Measurements from ENCODE around the gene ETF1.
A peak's percentile ranks its signal among the peaks of the same experiment; 100 is the strongest.

Gene ETF1

GRCh38 chr5:138569782-138570181 lies 26.7 kb upstream of the ETF1 start:
- H3K27ac Mint-ChIP-seq = peak overlapping the region in 1 of 2 donors; percentile 92
- H3K4me1 Mint-ChIP-seq = peaks cover 91% of the 10 kb centered on the region
- no peak for DNase-seq
- peak overlapping the region; percentile 41 to 51 for H3K4me3 Mint-ChIP-seq
- peak; percentile 53 for ATAC-seq
- H3K9me3 Mint-ChIP-seq = no peaks in the 10 kb centered on the region
- H3K27me3 Mint-ChIP-seq = no peaks in the 10 kb centered on the region

DNA sequence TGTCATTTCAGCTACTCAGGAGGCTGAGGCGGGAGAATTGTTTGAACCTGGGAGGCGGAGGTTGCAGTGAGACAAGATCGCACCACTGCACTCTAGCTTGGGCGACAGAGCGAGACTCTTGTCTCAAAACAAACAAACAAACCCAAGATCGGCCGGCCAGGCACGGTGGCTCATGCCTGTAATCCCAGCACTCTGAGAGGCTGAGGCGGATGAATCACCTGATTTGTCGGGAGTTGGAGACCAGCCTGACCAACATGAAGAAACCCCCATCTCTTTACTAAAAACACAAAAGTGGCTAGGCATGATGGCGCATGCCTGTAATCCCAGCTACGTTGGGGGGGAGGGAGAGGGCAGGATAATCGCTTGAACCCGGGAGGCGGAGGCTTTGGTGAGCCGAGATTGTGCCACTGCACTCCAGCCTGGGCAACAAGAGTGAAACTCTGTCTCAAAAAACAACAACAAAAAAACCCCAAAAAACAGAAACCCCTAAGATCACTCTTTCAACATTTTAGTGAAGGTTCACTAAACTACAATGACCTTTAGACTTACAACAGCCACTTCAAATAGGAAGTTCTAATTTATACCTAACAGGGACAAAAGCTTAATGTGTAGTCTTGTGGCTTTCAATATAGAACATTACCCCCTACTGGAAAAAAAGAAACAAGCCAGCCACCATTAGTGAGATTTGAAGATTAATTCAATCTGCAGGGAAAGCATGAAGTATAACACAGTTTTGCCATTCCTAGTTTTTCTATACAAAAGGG lies 25.2 kb upstream of the ETF1 start:
- DNase-seq = no peak
- ATAC-seq = no peak
- peak overlapping the region in 1 of 2 donors; percentile 82 for H3K27ac Mint-ChIP-seq
- no peaks in the 10 kb centered on the region for H3K27me3 Mint-ChIP-seq
- peak overlapping the region in 1 of 2 donors; percentile 9 for H3K4me3 Mint-ChIP-seq
- H3K9me3 Mint-ChIP-seq = no peaks in the 10 kb centered on the region
- H3K4me1 Mint-ChIP-seq = peaks cover 95% of the 10 kb centered on the region

DNA sequence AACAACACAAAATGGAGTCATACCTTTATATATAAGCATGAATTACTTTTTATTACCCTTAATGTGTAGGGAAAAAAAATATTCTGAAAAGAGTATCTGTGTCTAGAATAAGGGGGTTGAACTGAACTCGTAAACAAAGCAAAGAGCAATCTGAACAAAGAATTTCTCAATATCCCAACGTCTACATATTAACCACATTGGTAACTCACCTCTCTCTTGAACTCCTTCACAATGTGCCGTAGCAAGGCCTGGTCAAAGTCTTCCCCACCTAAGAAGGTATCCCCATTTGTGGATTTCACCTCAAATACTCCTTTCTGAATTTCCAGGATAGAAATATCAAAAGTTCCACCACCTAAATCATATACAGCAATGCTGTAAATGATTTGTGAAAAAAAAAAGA lies 23.8 kb upstream of the ETF1 start:
- Mint-ChIP-seq H3K9me3 (no peaks in the 10 kb centered on the region), H3K4me3 (no peak overlapping the region), H3K27ac (no peak overlapping the region), H3K4me1 (peaks cover 82% of the 10 kb centered on the region), H3K27me3 (no peaks in the 10 kb centered on the region)
- no peak for ATAC-seq
- DNase-seq = no peak

DNA sequence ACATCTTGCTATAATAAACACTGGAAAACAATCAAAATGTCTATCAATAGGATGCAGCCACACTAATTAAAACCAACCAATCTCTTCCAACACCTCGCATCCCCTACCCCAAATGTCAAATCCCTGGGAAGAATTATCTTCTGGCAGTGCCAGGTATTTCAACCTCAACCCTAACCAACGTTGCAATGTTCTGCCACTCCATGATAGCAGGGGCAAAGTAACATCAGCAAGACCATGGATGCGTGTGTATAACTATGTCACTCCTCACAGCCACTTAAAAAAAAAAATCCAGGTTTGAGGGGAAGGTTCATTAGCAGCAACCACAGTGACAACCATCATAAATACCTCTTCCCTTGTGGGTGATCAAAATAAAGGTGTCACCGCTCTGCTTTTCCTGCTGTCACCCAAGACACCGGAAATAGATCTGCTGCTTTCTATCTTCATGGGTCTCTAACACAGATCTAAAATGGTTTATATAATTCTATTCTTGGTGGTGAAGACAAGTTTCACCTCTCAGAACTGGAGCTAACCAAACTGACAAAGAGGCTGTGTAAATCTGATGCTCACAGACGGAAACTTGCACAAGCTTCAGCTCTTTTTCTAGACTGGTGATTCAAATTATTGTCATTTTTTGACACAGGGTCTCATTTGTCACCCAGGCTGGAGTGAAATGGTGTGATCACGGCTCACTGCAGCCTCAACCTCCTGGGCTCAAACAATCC lies 22.2 kb upstream of the ETF1 start:
- ATAC-seq (peak; percentile 80), DNase-seq (no peak)
- Mint-ChIP-seq H3K27me3 (no peaks in the 10 kb centered on the region), H3K4me1 (peaks cover 75% of the 10 kb centered on the region), H3K4me3 (no peak overlapping the region), H3K27ac (peak overlapping the region; percentile 44 to 65), H3K9me3 (no peaks in the 10 kb centered on the region)

- H3K4me3 Mint-ChIP-seq = no peak overlapping the region
- DNase-seq = no peak
- H3K27me3 Mint-ChIP-seq = no peaks in the 10 kb centered on the region
- no peak overlapping the region for H3K27ac Mint-ChIP-seq
- H3K9me3 Mint-ChIP-seq = no peaks in the 10 kb centered on the region
- ATAC-seq = no peak
- H3K4me1 Mint-ChIP-seq = peaks cover 70% of the 10 kb centered on the region
These were observed 21.2 kb upstream of the ETF1 start for GRCh38 chr5:138564242-138564641.

- ATAC-seq (no peak), DNase-seq (no peak)
- peaks cover 65% of the 10 kb centered on the region for H3K4me1 Mint-ChIP-seq
- peak overlapping the region in 1 of 2 donors; percentile 8 for H3K4me3 Mint-ChIP-seq
- H3K27ac Mint-ChIP-seq = peak overlapping the region in 1 of 2 donors; percentile 92
- H3K9me3 Mint-ChIP-seq = no peaks in the 10 kb centered on the region
- no peaks in the 10 kb centered on the region for H3K27me3 Mint-ChIP-seq
These were observed 20.5 kb upstream of the ETF1 start for GRCh38 chr5:138563340-138564118.

GRCh38 chr5:138560971-138561370 lies 17.9 kb upstream of the ETF1 start:
- ATAC-seq = no peak
- no peak overlapping the region for H3K27ac Mint-ChIP-seq

DNA sequence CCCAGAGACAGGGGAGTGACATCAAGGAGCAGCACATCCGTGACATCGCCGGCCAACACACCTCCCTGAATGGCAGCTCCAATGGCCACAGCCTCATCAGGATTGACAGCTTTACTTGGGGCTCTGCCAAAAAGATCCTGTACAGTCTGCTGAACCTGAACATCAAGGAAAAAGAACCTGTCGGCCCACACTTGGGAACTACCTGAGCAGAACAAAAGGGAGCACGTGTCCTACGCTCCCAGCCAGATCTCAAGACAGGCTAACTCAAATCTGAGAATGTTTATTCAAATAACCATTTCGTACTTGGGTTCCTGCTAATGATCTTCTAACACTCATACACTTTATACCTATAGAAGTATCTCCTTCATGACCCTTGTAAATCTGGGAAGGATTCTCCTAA lies 16.9 kb upstream of the ETF1 start:
- Mint-ChIP-seq H3K4me3 (no peak overlapping the region), H3K27ac (peak overlapping the region in 1 of 2 donors; percentile 79), H3K9me3 (no peaks in the 10 kb centered on the region), H3K27me3 (no peaks in the 10 kb centered on the region), H3K4me1 (peaks cover 30% of the 10 kb centered on the region)
- ATAC-seq (no peak), DNase-seq (no peak)

More at GRCh38 chr5:138560971-138561370, 17.9 kb upstream of the ETF1 start:
- H3K4me3 Mint-ChIP-seq = no peak overlapping the region
- DNase-seq = no peak
- H3K9me3 Mint-ChIP-seq = no peaks in the 10 kb centered on the region
- H3K27me3 Mint-ChIP-seq = no peaks in the 10 kb centered on the region
- H3K4me1 Mint-ChIP-seq = peaks cover 40% of the 10 kb centered on the region

DNA sequence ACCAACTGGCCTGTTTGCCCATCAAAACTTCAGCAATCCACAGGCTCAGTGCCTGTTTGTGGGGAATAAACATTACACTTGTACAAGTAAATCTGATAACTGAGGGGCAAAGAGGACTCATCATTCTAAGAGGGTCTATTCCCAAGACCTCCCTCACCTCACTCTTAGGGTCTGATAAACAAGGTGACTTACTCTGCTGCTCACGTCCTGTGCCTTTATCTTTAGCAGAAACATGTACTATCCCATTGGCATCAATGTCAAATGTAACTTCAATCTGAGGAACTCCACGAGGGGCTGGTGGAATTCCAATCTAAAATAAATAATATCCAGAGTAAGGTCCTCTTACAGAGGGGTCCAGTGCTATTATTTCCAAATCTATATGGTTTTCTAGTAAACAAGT lies 14.6 kb upstream of the ETF1 start:
- ATAC-seq = no peak
- Mint-ChIP-seq H3K4me1 (peaks cover 13% of the 10 kb centered on the region), H3K4me3 (no peak overlapping the region), H3K27ac (no peak overlapping the region), H3K9me3 (no peaks in the 10 kb centered on the region), H3K27me3 (no peaks in the 10 kb centered on the region)
- no peak for DNase-seq

DNA sequence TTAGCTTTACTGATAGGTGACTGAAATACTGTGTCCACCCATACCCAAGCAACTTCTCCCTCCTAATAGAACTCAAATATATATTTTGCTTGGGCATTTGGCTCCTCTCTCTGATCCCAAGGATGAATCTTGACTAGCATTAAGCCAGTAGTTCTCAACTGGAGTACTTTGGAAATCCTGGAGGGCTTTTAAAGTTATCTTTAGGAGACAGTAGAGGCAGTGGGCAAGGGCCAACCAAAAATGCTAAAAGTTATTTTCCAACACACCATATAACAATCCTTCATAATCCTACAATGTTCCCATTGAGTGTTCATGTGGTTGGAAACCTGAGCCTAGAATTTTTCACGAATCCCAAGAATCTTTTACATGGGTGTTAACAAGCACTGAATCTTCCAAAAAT lies 11.1 kb upstream of the ETF1 start:
- H3K4me3 Mint-ChIP-seq = no peak overlapping the region
- no peak overlapping the region for H3K27ac Mint-ChIP-seq

DNA sequence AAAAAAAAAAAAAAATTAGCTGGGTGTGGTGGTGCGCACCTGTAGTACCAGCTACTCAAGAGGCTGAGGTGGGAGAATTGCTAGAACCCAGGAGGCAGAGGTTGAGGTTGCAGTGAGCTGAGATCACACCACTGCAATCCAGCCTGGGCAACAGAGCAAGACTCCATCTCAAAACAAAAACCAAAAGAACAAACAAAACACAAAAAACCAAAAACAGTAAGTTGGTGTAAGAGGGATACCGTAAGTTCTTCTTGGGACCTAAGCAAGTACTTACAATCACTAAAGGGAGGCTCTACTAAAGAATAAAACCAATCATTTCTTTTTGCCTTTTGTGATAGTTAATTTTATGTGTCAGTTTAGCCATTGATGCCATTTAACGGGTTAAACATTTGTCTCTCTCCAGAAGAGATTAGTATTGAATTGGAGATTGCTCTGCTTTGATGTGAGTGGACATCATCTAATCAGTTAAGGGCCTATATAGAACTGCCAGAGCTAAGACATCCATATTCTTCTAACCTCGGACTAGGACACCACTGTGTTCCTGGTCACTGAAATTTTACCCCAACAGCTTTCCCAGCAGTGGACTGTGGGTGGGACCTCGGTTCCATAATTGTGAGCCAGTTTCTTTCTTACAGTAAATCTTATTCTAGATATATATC lies 10.5 kb upstream of the ETF1 start:
- H3K4me1 Mint-ChIP-seq = peaks cover 9% of the 10 kb centered on the region
- no peak overlapping the region for H3K4me3 Mint-ChIP-seq
- H3K9me3 Mint-ChIP-seq = no peaks in the 10 kb centered on the region
- no peaks in the 10 kb centered on the region for H3K27me3 Mint-ChIP-seq
- no peak for DNase-seq
- H3K27ac Mint-ChIP-seq = no peak overlapping the region
- ATAC-seq = no peak

More for the DNA sequence above, 11.1 kb upstream of the ETF1 start:
- ATAC-seq (no peak), DNase-seq (no peak)
- Mint-ChIP-seq H3K27me3 (no peaks in the 10 kb centered on the region), H3K9me3 (no peaks in the 10 kb centered on the region), H3K4me1 (peaks cover 8% of the 10 kb centered on the region)

- Mint-ChIP-seq H3K9me3 (no peaks in the 10 kb centered on the region), H3K27me3 (no peaks in the 10 kb centered on the region), H3K27ac (no peak overlapping the region), H3K4me1 (peaks cover 18% of the 10 kb centered on the region), H3K4me3 (no peak overlapping the region)
- DNase-seq (no peak), ATAC-seq (peak; percentile 18)
These were observed 9.6 kb upstream of the ETF1 start for GRCh38 chr5:138552657-138553056.

- no peak for ATAC-seq
These were observed 6.4 kb upstream of the ETF1 start for GRCh38 chr5:138549414-138549813.

GRCh38 chr5:138545919-138546562 lies 3.0 kb upstream of the ETF1 start:
- Mint-ChIP-seq H3K27me3 (no peaks in the 10 kb centered on the region), H3K27ac (peak overlapping the region; percentile 29 to 96), H3K9me3 (no peaks in the 10 kb centered on the region), H3K4me1 (peaks cover 64% of the 10 kb centered on the region), H3K4me3 (peak overlapping the region in 1 of 2 donors; percentile 69)
- no peak for ATAC-seq
- no peak for DNase-seq

More at GRCh38 chr5:138549414-138549813, 6.4 kb upstream of the ETF1 start:
- Mint-ChIP-seq H3K9me3 (no peaks in the 10 kb centered on the region), H3K4me1 (peaks cover 48% of the 10 kb centered on the region), H3K27me3 (no peaks in the 10 kb centered on the region), H3K4me3 (no peak overlapping the region), H3K27ac (peak overlapping the region in 1 of 2 donors; percentile 61)
- no peak for DNase-seq

Data from stimulated activated naive CD8-positive, alpha-beta T cell treated with anti-CD3 and anti-CD28 coated beads, Interleukin-15, amount 100 ng/mL, for 72 hours (primary cell).